Stimulated activated CD8-positive, alpha-beta memory T cell treated with anti-CD3 and anti-CD28 coated beads, Interleukin-7, amount 100 ng/mL, for 4 hours (primary cell): ENCODE results near the gene CSF3.

Experiments
- DNase-seq, 2 donors: peaks; one replicate each; pipeline ENCODE4 v3.0.0-alpha.2; 2020; ENCODE audit warnings: low read depth in 2 of 2

Gene CSF3

GRCh38 chr17:40015005-40015997 lies at the start of gene CSF3:
CSF3 (plus strand) TSS chr17:40015440; CDS start chr17:40015475, 35 bp downstream.
- DNase-seq, result no peak

- no peak for DNase-seq
Measured at GRCh38 chr17:39966771-39967170, 48.5 kb upstream of the CSF3 start.

- DNase-seq, result no peak
Measured at GRCh38 chr17:39968761-39969160, 46.5 kb upstream of the CSF3 start.

GRCh38 chr17:39969375-39969774 lies 45.9 kb upstream of the CSF3 start:
- DNase-seq, result no peak

- DNase-seq, result no peak
Measured at GRCh38 chr17:39970157-39970692, 45.0 kb upstream of the CSF3 start.

GRCh38 chr17:39971076-39971603 lies 44.1 kb upstream of the CSF3 start:
- no peak for DNase-seq

GRCh38 chr17:39972271-39972670 lies 43.0 kb upstream of the CSF3 start:
- DNase-seq, result no peak

- no peak for DNase-seq
Measured at GRCh38 chr17:39973496-39973895, 41.7 kb upstream of the CSF3 start.

GRCh38 chr17:39974433-39974832 lies 40.8 kb upstream of the CSF3 start:
- DNase-seq, result no peak

GRCh38 chr17:39975801-39976200 lies 39.4 kb upstream of the CSF3 start:
- no peak for DNase-seq

GRCh38 chr17:39979016-39979670 lies 36.1 kb upstream of the CSF3 start:
- no peak for DNase-seq

- DNase-seq, result no peak
Measured at GRCh38 chr17:39979893-39980350, 35.3 kb upstream of the CSF3 start.

- peak; percentile 94 to 99 for DNase-seq
Measured at GRCh38 chr17:39980351-39981206, 34.7 kb upstream of the CSF3 start, which contains the start of gene PSMD3. PSMD3 (plus strand) TSS chr17:39980807; CDS start chr17:39980971, 164 bp downstream.

- no peak for DNase-seq
Measured at GRCh38 chr17:39981207-39981741, 34.0 kb upstream of the CSF3 start.

- no peak for DNase-seq
Measured at GRCh38 chr17:39981766-39982375, 33.4 kb upstream of the CSF3 start.

GRCh38 chr17:39988206-39988810 lies 26.9 kb upstream of the CSF3 start:
- no peak for DNase-seq

GRCh38 chr17:39994448-39994847 lies 20.8 kb upstream of the CSF3 start:
- no peak for DNase-seq

GRCh38 chr17:39995438-39995837 lies 19.8 kb upstream of the CSF3 start:
- DNase-seq, result no peak

- no peak for DNase-seq
Measured at GRCh38 chr17:39996162-39996561, 19.1 kb upstream of the CSF3 start.

GRCh38 chr17:39996800-39997199 lies 18.4 kb upstream of the CSF3 start:
- DNase-seq, result no peak
